HG03066 (cell line): ENCODE results near the gene MDK.
"Not testable (repeated sequence)": the region's sequence is repeated elsewhere in the genome, so short reads cannot be mapped to it uniquely, and the experiment has no call there.

ENCODE experiments used
- ATAC-seq: cut with Tn5 transposase; IDR thresholded peaks from one replicate; pipeline ENCODE4 v1.9.1; 2021; ENCODE audit warnings: low read depth; ENCODE audit not compliant: unreplicated experiment

Gene MDK

GRCh38 chr11:46367244-46367915 lies 14.1 kb upstream of the MDK start:
- no peak for ATAC-seq

- no peak for ATAC-seq
Observed at GRCh38 chr11:46367916-46368267, 13.6 kb upstream of the MDK start.

GRCh38 chr11:46369458-46370152 lies 11.9 kb upstream of the MDK start:
- peak; percentile 53 for ATAC-seq

DNA sequence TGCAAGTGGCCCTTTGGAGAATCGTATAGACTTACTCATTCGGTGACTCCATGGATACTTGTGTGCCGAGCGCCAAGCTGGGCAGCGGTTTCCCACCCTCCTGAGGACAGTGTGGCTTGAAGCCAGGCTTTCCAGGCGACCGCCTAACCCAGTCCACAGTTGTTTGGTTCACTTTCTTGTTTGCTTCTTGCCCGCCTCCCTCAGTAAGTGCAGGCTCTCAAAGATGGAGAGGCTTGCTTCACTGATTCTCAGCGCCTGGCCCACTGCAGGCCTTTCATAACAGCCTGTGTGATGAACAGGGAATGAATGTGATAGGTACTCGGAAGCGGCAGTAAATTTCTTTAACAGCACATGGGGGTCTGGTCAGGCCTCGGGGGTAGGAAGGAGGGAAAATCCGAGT lies 11.2 kb upstream of the MDK start:
- no peak for ATAC-seq

DNA sequence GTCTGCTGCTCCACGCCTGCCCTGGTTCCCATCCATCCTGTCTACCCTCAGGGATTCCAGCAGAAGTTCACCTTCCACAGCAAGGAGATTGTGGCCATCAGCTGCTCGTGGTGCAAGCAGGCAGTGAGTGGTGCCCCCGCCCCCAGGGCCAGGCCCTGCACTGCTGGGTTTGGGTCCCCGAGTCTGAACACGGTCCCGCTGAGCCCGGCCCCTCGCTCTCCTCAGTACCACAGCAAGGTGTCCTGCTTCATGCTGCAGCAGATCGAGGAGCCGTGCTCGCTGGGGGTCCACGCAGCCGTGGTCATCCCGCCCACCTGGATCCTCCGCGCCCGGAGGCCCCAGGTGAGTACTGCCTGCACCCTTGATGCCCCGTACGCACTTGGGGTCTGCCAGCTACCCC lies 10.2 kb upstream of the MDK start:
- ATAC-seq, result not testable (repeated sequence)

- ATAC-seq, result no peak
Observed at GRCh38 chr11:46372086-46372485, 9.4 kb upstream of the MDK start.

DNA sequence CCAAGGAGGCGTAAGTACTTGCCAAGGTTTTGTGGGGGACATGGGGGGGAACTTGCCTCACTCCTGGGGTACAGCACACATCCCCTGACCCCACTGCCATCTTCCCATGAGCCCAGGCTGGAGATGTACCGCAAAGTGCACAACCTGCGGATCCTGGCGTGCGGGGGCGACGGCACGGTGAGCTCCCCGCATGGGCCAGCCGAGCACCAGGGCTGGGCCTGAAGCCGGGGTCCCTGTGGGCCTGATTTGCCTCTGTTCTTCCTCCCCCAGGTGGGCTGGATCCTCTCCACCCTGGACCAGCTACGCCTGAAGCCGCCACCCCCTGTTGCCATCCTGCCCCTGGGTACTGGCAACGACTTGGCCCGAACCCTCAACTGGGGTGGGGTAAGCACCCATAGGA lies 9.0 kb upstream of the MDK start:
- not testable (repeated sequence) for ATAC-seq

GRCh38 chr11:46373787-46374740 lies 7.4 kb upstream of the MDK start:
- no peak for ATAC-seq

DNA sequence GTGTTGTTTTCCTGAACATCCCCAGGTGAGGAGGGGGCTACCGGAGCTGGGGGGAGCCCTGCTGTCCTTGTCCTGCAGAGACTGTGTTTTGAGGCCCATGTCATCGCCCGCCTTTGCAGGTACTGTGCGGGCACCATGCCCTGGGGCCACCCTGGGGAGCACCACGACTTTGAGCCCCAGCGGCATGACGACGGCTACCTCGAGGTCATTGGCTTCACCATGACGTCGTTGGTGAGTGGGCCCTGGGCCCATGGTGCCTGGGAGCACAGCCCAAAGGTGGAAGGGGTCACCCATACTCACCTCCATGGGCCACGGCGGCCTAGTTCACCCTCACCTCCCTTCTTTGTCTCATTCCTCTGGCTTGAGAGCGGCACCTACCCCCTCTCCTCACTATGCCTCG lies 6.7 kb upstream of the MDK start:
- ATAC-seq, result no peak

- no peak for ATAC-seq
Observed at GRCh38 chr11:46375392-46376101, 5.9 kb upstream of the MDK start.

GRCh38 chr11:46376258-46377050 lies 5.0 kb upstream of the MDK start:
- ATAC-seq, result no peak

DNA sequence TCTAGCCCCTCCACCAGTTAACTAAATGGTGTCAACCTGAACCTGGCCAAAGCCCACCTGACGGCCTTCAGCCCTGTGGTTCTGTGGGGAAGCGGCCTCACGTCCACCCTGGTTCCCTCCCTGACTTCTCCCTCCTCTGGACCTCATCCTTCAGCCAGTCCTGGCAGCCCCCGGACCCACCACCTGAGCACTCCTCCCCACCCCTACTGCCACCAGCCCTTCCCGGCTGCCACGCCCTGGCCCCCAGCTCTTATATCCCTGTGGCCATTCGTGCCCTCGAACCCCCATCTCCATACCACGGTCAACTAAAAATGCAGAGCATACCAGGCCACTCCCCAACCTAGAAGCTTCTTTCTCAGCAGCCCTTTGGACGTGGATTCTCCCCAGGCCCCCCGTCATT lies 4.2 kb upstream of the MDK start:
- no peak for ATAC-seq

DNA sequence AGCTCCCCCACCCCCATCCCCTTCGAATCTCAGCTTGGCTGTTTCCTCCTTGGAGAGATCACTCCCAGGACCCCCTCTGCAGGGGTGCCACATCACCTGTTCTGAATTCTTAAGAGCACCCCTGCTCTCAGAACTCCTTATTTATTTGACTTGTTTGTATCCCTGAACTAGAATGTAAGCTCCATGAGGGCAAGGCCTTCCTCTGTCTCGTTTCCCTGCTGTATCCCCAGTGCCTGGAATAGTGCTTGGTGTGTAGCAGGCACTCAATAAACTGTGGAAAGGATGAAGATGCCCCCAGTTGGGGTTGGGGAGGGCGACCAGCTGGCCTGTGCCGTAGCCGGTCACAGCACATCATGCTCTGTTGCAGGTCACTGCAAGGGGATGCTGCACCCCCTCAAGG lies 3.6 kb upstream of the MDK start:
- no peak for ATAC-seq

GRCh38 chr11:46378296-46378695 lies 3.2 kb upstream of the MDK start:
- no peak for ATAC-seq

DNA sequence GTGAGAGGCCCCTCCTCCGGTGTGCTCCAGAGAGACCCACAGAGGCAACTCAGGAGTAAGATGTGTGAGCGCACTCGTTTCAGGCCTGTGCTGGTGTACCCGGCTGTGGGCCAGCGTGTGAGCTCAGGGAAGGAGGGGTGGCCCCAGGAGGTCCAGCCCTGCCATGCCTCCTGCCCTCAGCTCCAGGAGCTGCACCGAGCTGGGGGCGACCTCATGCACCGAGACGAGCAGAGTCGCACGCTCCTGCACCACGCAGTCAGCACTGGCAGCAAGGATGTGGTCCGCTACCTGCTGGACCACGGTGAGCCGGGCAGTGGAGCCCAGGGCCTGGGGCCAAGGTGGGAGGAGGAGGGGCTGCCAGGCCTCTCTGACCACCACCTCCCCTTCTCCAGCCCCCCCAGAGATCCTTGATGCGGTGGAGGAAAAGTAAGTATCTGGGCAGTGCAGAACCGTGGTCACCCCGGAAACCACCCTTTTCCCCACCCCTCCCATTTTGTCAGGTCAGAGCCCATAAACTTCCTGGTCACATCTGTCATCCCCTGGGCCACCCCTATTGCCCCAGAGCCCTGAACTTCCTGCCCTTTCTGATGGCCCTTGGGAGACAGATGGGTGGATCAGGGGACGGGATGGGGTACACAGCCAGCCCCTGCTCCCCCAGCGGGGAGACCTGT lies 2.5 kb upstream of the MDK start:
- no peak for ATAC-seq

- ATAC-seq, result not testable (repeated sequence)
Observed at GRCh38 chr11:46379482-46380293, 1.8 kb upstream of the MDK start.

GRCh38 chr11:46380340-46381047 lies 975 bp upstream of the MDK start:
- no peak for ATAC-seq
